Activated naive CD4-positive, alpha-beta T cell treated with anti-CD3 and anti-CD28 coated beads, Interleukin-2, amount 50 U/mL, for 24 hours (primary cell): ENCODE measurements around the gene FAM24A.
"Not testable (repeated sequence)": the region's sequence is repeated elsewhere in the genome, so short reads cannot be mapped to it uniquely, and the experiment has no call there.

Experiments used
- H3K27ac Mint-ChIP-seq: one replicate; pipeline ENCODE4 v1.8.0; 2021; ENCODE audit warnings: mild to moderate bottlenecking, mixed read lengths
- H3K27me3 Mint-ChIP-seq: one replicate; pipeline ENCODE4 v1.8.0; 2021; ENCODE audit warnings: mixed read lengths
- H3K36me3 Mint-ChIP-seq: one replicate; pipeline ENCODE4 v1.8.0; 2021; ENCODE audit warnings: mixed read lengths
- H3K4me1 Mint-ChIP-seq: one replicate; pipeline ENCODE4 v1.8.0; 2021; ENCODE audit warnings: mixed read lengths
- H3K4me3 Mint-ChIP-seq: one replicate; pipeline ENCODE4 v1.8.0; 2021; ENCODE audit warnings: mild to moderate bottlenecking, mixed read lengths
- H3K9me3 Mint-ChIP-seq: one replicate; pipeline ENCODE4 v1.8.0; 2021; ENCODE audit warnings: mixed read lengths

FAM24A gene

DNA sequence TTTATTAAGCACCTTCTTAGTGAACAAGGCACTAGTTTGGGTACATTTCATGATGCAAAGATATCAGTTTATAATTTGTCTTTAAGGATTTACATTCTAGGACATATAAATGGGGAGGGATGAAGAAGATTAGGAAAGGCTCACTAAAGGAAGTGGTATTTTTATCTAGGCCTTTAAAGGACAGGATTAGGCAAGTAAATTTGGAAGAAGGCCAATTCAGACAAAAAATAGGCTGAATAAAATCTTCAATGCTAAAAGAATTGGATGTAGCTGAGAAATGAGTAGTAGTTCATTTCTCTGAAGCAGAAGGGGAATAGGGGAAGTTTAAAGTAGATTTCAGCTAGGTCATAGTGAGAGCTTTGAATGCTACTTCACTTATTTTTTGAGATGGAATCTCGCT is 26.2 kb upstream of the FAM24A start:
- Mint-ChIP-seq H3K9me3 (no peaks in the 10 kb centered on the region), H3K4me1 (peaks cover 18% of the 10 kb centered on the region), H3K27ac (no peak overlapping the region)

GRCh38 chr10:122894261-122894944 is 16.0 kb upstream of the FAM24A start:
- Mint-ChIP-seq H3K4me3 (no peak overlapping the region), H3K36me3 (no peaks in the 10 kb centered on the region), H3K4me1 (no peaks in the 10 kb centered on the region), H3K27ac (no peak overlapping the region), H3K27me3 (peaks cover 1% of the 10 kb centered on the region), H3K9me3 (no peaks in the 10 kb centered on the region)

More for the DNA sequence above, 26.2 kb upstream of the FAM24A start:
- no peak overlapping the region for H3K4me3 Mint-ChIP-seq
- no peaks in the 10 kb centered on the region for H3K27me3 Mint-ChIP-seq
- peaks cover 14% of the 10 kb centered on the region for H3K36me3 Mint-ChIP-seq

DNA sequence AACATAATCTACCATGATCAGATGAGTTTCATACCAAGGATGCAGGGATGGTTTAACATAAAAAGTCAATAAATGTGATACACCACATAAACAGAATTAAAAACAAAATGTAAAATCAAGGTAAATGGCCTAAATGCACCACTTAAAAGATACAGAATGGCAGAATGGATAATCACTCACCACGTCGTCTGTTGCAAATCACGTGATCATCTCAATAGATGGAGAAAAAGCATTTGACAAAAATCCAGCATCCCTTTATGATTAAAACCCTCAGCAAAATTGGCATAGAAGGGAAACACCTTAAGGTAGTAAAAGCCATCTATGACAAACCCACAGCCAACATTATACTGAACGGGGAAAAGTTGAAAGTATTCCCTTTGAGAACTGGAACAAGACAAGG is 6.5 kb upstream of the FAM24A start:
- H3K4me1 Mint-ChIP-seq, H3K4me3 Mint-ChIP-seq, H3K36me3 Mint-ChIP-seq, H3K27ac Mint-ChIP-seq: not testable (repeated sequence)
- H3K27me3 Mint-ChIP-seq: peaks cover 23% of the 10 kb centered on the region
- peaks cover 26% of the 10 kb centered on the region for H3K9me3 Mint-ChIP-seq

DNA sequence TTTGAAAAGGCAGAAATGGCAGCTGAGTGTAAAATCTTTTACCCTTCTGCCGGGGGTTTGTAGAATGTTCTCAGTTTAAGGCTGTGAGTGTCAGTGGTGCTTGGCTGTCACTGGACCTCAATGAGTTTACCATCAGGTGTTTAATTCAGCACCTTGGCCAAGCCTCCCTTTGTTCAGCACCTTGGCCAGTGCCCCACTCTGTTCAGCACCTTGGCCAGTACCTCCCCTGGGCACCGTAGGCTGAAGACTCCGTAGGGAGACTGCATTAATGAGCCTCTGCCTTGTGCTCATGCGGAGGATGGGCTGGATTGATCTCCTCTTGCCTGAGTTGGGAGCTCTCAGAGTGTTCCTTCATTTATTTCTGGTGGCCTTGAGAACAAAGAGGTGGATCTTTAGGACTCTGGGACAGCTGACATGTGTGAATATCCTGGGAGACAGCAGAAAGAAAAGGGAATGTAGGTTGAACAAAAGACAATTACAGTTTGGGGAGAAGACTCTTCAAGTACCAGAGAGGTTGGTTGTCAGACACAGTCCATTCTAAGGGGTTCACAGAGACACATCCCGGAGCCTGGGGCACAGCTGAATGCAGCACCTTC is 1.6 kb downstream of the FAM24A start:
- H3K9me3 Mint-ChIP-seq: no peaks in the 10 kb centered on the region
- H3K4me3 Mint-ChIP-seq: no peak overlapping the region
- H3K36me3 Mint-ChIP-seq: peaks cover 2% of the 10 kb centered on the region
- H3K27me3 Mint-ChIP-seq: peaks cover 4% of the 10 kb centered on the region
- H3K27ac Mint-ChIP-seq: no peak overlapping the region
- H3K4me1 Mint-ChIP-seq: no peaks in the 10 kb centered on the region

DNA sequence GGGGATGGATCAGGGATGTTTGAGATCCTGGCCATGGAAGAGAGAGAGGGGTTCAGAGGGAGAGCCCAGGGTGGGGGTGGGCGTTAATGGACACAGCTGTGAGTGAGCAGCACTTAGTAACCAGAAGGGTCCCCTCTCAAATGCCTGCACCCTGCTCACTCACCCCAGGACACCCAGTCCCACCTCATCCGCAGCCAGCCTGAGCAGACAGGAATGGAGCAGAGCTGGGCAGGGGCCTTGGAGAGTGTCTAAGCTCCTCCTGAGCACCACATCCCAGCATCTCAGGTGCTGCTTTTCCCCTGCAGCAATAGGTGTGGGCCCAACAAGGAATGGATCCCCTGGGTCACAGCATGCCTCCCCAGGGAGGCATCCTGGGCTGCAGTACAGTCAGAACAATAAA is 5.3 kb downstream of the FAM24A start:
- peaks cover 4% of the 10 kb centered on the region for H3K27me3 Mint-ChIP-seq
- H3K27ac Mint-ChIP-seq: peak overlapping the region; percentile 55
- H3K36me3 Mint-ChIP-seq: peaks cover 7% of the 10 kb centered on the region
- no peaks in the 10 kb centered on the region for H3K4me1 Mint-ChIP-seq
- no peak overlapping the region for H3K4me3 Mint-ChIP-seq
- H3K9me3 Mint-ChIP-seq: no peaks in the 10 kb centered on the region

DNA sequence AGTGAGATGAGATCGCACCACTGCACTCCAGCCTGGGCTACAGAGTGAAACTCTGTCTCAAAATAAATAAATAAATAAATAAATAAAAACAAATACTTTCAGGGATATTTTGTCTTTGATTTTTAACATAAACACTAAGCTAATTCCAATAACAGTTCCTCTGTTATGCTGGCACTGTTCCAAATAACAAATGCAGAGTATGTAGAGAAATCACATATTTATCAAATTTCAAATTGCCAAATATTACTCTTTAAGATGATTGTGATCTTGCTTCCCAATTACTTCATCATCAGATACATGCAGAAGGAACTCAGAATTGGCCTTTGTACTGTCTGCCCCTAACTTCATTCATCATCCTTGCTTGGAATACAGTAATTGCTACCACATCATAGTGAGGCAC is 19.7 kb downstream of the FAM24A start:
- peaks cover 10% of the 10 kb centered on the region for H3K36me3 Mint-ChIP-seq
- no peak overlapping the region for H3K4me3 Mint-ChIP-seq
- no peaks in the 10 kb centered on the region for H3K9me3 Mint-ChIP-seq
- no peak overlapping the region for H3K27ac Mint-ChIP-seq
- peaks cover 7% of the 10 kb centered on the region for H3K4me1 Mint-ChIP-seq
- H3K27me3 Mint-ChIP-seq: no peaks in the 10 kb centered on the region

GRCh38 chr10:122931088-122931906 is 20.9 kb downstream of the FAM24A start:
- H3K27ac Mint-ChIP-seq: no peak overlapping the region
- peaks cover 14% of the 10 kb centered on the region for H3K36me3 Mint-ChIP-seq
- H3K27me3 Mint-ChIP-seq: no peaks in the 10 kb centered on the region
- no peaks in the 10 kb centered on the region for H3K9me3 Mint-ChIP-seq
- H3K4me1 Mint-ChIP-seq: peaks cover 7% of the 10 kb centered on the region
- H3K4me3 Mint-ChIP-seq: no peak overlapping the region

- no peak overlapping the region for H3K4me3 Mint-ChIP-seq
- H3K9me3 Mint-ChIP-seq: no peaks in the 10 kb centered on the region
- no peak overlapping the region for H3K27ac Mint-ChIP-seq
- peaks cover 8% of the 10 kb centered on the region for H3K4me1 Mint-ChIP-seq
- H3K27me3 Mint-ChIP-seq: no peaks in the 10 kb centered on the region
- peaks cover 27% of the 10 kb centered on the region for H3K36me3 Mint-ChIP-seq
Observed at GRCh38 chr10:122939133-122939855, 28.9 kb downstream of the FAM24A start.

DNA sequence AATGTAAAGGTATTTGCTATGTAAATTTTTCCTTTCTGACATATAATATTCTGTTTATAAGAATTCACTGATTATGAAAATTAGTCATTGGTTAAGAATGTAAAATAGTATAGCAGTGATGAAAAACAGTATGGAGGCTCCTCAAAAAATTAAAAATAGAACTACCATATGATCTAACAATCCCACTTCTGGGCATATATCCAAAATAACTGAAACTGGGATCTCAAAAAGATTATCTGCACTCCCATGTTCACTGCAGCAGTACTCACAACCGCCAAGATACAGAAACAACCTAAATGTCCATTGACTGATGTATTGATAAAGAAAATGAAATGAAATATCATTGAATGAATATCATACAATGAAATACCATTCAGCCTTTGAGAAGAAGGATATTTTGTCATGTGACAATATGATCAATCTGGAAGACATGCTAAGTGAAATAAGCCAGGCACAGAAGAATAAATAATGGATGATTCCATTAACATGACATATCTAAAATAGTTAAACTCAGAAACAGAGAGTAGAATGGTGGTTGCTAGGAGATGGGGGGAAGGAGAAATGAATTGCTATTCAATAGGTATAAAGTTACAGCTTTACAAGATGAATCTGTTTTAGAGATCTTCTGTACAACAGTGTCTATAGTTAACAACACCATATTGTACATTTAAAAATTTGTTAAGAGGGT is 29.6 kb downstream of the FAM24A start:
- Mint-ChIP-seq H3K27ac (no peak overlapping the region), H3K4me1 (peaks cover 8% of the 10 kb centered on the region), H3K27me3 (no peaks in the 10 kb centered on the region), H3K9me3 (no peaks in the 10 kb centered on the region), H3K36me3 (peaks cover 27% of the 10 kb centered on the region), H3K4me3 (no peak overlapping the region)

- no peaks in the 10 kb centered on the region for H3K27me3 Mint-ChIP-seq
- H3K36me3 Mint-ChIP-seq: peaks cover 24% of the 10 kb centered on the region
- no peak overlapping the region for H3K27ac Mint-ChIP-seq
- peaks cover 23% of the 10 kb centered on the region for H3K4me1 Mint-ChIP-seq
- no peak overlapping the region for H3K4me3 Mint-ChIP-seq
- H3K9me3 Mint-ChIP-seq: no peaks in the 10 kb centered on the region
Observed at GRCh38 chr10:122949296-122949695, 38.9 kb downstream of the FAM24A start.

- Mint-ChIP-seq H3K4me3 (peak within 1 kb of the TSS; percentile 89), H3K27ac (peak within 1 kb of the TSS; percentile 91), H3K4me1 (peaks cover 27% of the 10 kb centered on the region), H3K9me3 (no peaks in the 10 kb centered on the region), H3K27me3 (no peaks in the 10 kb centered on the region), H3K36me3 (peaks cover 11% of the 10 kb centered on the region)
Observed at GRCh38 chr10:122953902-122954730, 43.7 kb downstream of the FAM24A start, which contains the start of gene C10orf88. TSS of gene C10orf88 (minus strand) at chr10:122954227. CDS start at chr10:122954178, 49 bp downstream.

- Mint-ChIP-seq H3K27ac (peak overlapping the region; percentile 46), H3K27me3 (no peaks in the 10 kb centered on the region), H3K4me3 (peak overlapping the region; percentile 89), H3K36me3 (peaks cover 8% of the 10 kb centered on the region), H3K4me1 (peaks cover 27% of the 10 kb centered on the region), H3K9me3 (no peaks in the 10 kb centered on the region)
Observed at GRCh38 chr10:122954731-122955050, 44.3 kb downstream of the FAM24A start.

DNA sequence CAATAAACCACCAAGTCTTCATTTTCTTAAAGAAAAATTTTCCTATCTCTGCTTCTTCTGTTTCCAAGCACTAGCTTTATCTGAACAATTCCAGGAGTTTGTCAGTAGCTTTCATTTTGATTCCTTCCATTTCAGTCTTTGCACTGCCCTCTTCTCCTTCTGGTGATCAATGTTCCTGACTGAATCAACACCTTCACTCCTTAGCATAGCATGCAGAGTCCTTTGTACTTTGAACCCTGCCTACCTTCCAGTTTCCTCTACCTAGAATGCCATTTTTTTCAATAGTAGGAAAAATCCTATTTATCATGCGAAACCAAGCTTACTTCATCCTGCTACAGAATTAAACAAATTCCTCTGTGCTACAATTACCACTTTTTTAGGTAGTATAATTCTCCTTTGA is 45.5 kb downstream of the FAM24A start:
- Mint-ChIP-seq H3K27me3 (no peaks in the 10 kb centered on the region), H3K4me3 (peak overlapping the region; percentile 49), H3K36me3 (peaks cover 5% of the 10 kb centered on the region), H3K27ac (no peak overlapping the region), H3K9me3 (no peaks in the 10 kb centered on the region), H3K4me1 (peaks cover 22% of the 10 kb centered on the region)

GRCh38 chr10:122957474-122957873 is 47.1 kb downstream of the FAM24A start:
- H3K36me3 Mint-ChIP-seq: peaks cover 4% of the 10 kb centered on the region
- no peak overlapping the region for H3K4me3 Mint-ChIP-seq
- H3K4me1 Mint-ChIP-seq: peaks cover 16% of the 10 kb centered on the region
- H3K9me3 Mint-ChIP-seq: no peaks in the 10 kb centered on the region
- H3K27me3 Mint-ChIP-seq: no peaks in the 10 kb centered on the region
- H3K27ac Mint-ChIP-seq: no peak overlapping the region
